Stimulated activated CD4-positive, alpha-beta T cell treated with anti-CD3 and anti-CD28 coated beads, Interleukin-4, amount 100 ng/mL, for 1 hour (primary cell): ENCODE results near the gene TTC28.
"Not testable (repeated sequence)": the region's sequence is repeated elsewhere in the genome, so short reads cannot be mapped to it uniquely, and the experiment has no call there.

ENCODE experiments used
- DNase-seq: peaks from one replicate; pipeline ENCODE4 v3.0.0-alpha.2; 2020

The TTC28 gene

GRCh38 chr22:28674121-28674563 lies 5.5 kb downstream of the TTC28 start:
- DNase-seq = no peak

GRCh38 chr22:28670756-28671155 lies 8.9 kb downstream of the TTC28 start:
- no peak for DNase-seq

- no peak for DNase-seq
These were observed 9.5 kb downstream of the TTC28 start for GRCh38 chr22:28670161-28670560.

- DNase-seq = no peak
These were observed 10.3 kb downstream of the TTC28 start for GRCh38 chr22:28669387-28669786.

GRCh38 chr22:28663569-28663942 lies 16.1 kb downstream of the TTC28 start:
- DNase-seq = not testable (repeated sequence)

GRCh38 chr22:28658448-28658847 lies 21.2 kb downstream of the TTC28 start:
- no peak for DNase-seq

GRCh38 chr22:28656181-28656580 lies 23.5 kb downstream of the TTC28 start:
- no peak for DNase-seq

GRCh38 chr22:28650463-28650862 lies 29.2 kb downstream of the TTC28 start:
- DNase-seq = no peak

GRCh38 chr22:28648792-28649191 lies 30.8 kb downstream of the TTC28 start:
- DNase-seq = no peak

- no peak for DNase-seq
These were observed 32.4 kb downstream of the TTC28 start for GRCh38 chr22:28647216-28647615.

GRCh38 chr22:28639321-28639720 lies 40.3 kb downstream of the TTC28 start:
- no peak for DNase-seq

- DNase-seq = no peak
These were observed 42.4 kb downstream of the TTC28 start for GRCh38 chr22:28637225-28637624.

- no peak for DNase-seq
These were observed 49.5 kb downstream of the TTC28 start for GRCh38 chr22:28630177-28630574.

GRCh38 chr22:28629420-28630176 lies 50.0 kb downstream of the TTC28 start:
- DNase-seq = no peak

- no peak for DNase-seq
These were observed 50.9 kb downstream of the TTC28 start for GRCh38 chr22:28628766-28629165.

GRCh38 chr22:28627791-28628190 lies 51.8 kb downstream of the TTC28 start:
- no peak for DNase-seq

- DNase-seq = no peak
These were observed 59.3 kb downstream of the TTC28 start for GRCh38 chr22:28620244-28620922.

- DNase-seq = no peak
These were observed 60.4 kb downstream of the TTC28 start for GRCh38 chr22:28619236-28619635.

GRCh38 chr22:28615423-28615822 lies 64.2 kb downstream of the TTC28 start:
- DNase-seq = not testable (repeated sequence)

- DNase-seq = no peak
These were observed 69.7 kb downstream of the TTC28 start for GRCh38 chr22:28609921-28610320.

GRCh38 chr22:28608546-28608945 lies 71.1 kb downstream of the TTC28 start:
- no peak for DNase-seq

GRCh38 chr22:28607795-28608194 lies 71.8 kb downstream of the TTC28 start:
- DNase-seq = no peak

GRCh38 chr22:28604966-28605761 lies 74.5 kb downstream of the TTC28 start:
- no peak for DNase-seq

- DNase-seq = no peak
These were observed 77.7 kb downstream of the TTC28 start for GRCh38 chr22:28601915-28602314.
